OCI-LY3 (cell line): Measurements from ENCODE around the gene PLP2.

Experiments
- H2AFZ ChIP-seq: fragments of 200-600, 300-600 bp; shearing (Covaris generic); 2 replicates; pipeline ENCODE4 v1.6.0; 2014; ENCODE audit warnings: antibody characterized with exemption, low read depth, low read length
- H3K27ac ChIP-seq: fragments of 200-600, 300-600 bp; sonication (generic); 2 replicates; pipeline ENCODE4 v1.5.1; 2014; ENCODE audit warnings: mild to moderate bottlenecking, low read length, moderate library complexity, mixed read lengths
- H3K27me3 ChIP-seq: fragments of 200-600, 300-600 bp; sonication (generic); 2 replicates; pipeline ENCODE4 v1.6.1; 2014; ENCODE audit warnings: low read depth, low read length, mixed read lengths
- H3K36me3 ChIP-seq: fragments of 200-600, 300-600 bp; sonication (generic); replicated peaks from 2 replicates; pipeline ENCODE3; 2014; ENCODE audit warnings: low read depth, low read length, mixed read lengths
- H3K4me1 ChIP-seq: fragments of 300-600, 200-600 bp; sonication (generic); 2 replicates; pipeline ENCODE4 v1.6.1; 2014; ENCODE audit warnings: low read length, mixed read lengths
- H3K4me2 ChIP-seq: fragments of 200-600, 300-600 bp; sonication (generic); 2 replicates; pipeline ENCODE4 v1.6.1; 2014; ENCODE audit warnings: low read length, mixed read lengths
- H3K4me3 ChIP-seq: fragments of 300-600, 200-600 bp; sonication (generic); 2 replicates; pipeline ENCODE4 v1.5.1; 2014; ENCODE audit warnings: antibody characterized with exemption, mild to moderate bottlenecking, low read length, moderate library complexity
- H3K79me2 ChIP-seq: fragments of 300-600, 200-600 bp; shearing (Covaris generic); 2 replicates; pipeline ENCODE4 v1.6.1; 2014; ENCODE audit warnings: mild to moderate bottlenecking, low read length, mixed read lengths
- H3K9ac ChIP-seq: fragments of 300-600, 200-600 bp; shearing (Covaris generic); 2 replicates; pipeline ENCODE4 v1.6.0; 2014; ENCODE audit warnings: mild to moderate bottlenecking, low read length, moderate library complexity
- H3K9me3 ChIP-seq: fragments of 200-600, 300-600 bp; shearing (Covaris generic); 2 replicates; pipeline ENCODE4 v1.6.1; 2014; ENCODE audit warnings: low read length, mixed read lengths; ENCODE audit not compliant: insufficient read depth
- H4K20me1 ChIP-seq: fragments of 200-600, 300-600 bp; sonication (generic); 2 replicates; pipeline ENCODE4 v1.6.1; 2016; ENCODE audit warnings: low read length, mixed read lengths; ENCODE audit not compliant: insufficient read depth
- EZH2phosphoT487 ChIP-seq: fragments of 200-600 bp; shearing (Covaris generic); IDR thresholded peaks from 2 replicates; pipeline ENCODE4 v1.6.1; 2018; ENCODE audit warnings: antibody characterized with exemption, mixed run types, low read depth
- TF ChIP-seq, protein P1 (sequence below): fragments of 200-600, 300-600 bp; sonication (generic); IDR thresholded peaks from 2 replicates; pipeline ENCODE4 v1.5.1; 2014; ENCODE audit warnings: antibody characterized with exemption, low read length, low read depth

Gene PLP2

DNA sequence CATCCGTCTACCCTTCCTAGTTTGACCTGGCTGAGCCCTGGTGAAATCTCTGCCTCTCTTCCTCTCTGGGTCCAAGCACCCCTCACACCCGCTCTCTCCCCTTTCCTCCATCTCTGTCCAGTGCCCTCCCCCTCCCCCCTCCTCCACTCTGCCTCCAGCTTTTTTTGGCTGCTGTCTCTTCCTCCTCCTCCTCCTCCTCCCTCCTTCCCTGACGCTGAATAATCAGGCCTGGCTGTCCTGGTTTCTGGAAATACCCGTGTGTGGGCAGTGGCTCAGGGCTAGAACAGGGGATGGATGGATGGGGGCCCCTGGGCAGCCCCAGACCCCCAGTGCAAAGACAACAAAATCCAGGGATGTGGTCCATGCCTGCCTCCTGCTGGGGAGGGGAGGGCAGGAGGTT, 33.0 kb downstream of the PLP2 start:
- no peak overlapping the region for H3K4me3 ChIP-seq
- H3K27ac ChIP-seq: no peak overlapping the region
- H3K4me2 ChIP-seq: no peak overlapping the region
- H2AFZ ChIP-seq: no peak overlapping the region
- H3K4me1 ChIP-seq: peaks cover 12% of the 10 kb centered on the region
- no peaks in the 10 kb centered on the region for H3K27me3 ChIP-seq
- H3K79me2 ChIP-seq: no peaks in the 10 kb centered on the region
- H3K9me3 ChIP-seq: no peaks in the 10 kb centered on the region
- no peaks in the 10 kb centered on the region for H3K36me3 ChIP-seq
- H4K20me1 ChIP-seq: no peaks in the 10 kb centered on the region
- H3K9ac ChIP-seq: no peak overlapping the region
- no peak for TF ChIP-seq EZH2phosphoT487
- TF ChIP-seq, protein P1, sequence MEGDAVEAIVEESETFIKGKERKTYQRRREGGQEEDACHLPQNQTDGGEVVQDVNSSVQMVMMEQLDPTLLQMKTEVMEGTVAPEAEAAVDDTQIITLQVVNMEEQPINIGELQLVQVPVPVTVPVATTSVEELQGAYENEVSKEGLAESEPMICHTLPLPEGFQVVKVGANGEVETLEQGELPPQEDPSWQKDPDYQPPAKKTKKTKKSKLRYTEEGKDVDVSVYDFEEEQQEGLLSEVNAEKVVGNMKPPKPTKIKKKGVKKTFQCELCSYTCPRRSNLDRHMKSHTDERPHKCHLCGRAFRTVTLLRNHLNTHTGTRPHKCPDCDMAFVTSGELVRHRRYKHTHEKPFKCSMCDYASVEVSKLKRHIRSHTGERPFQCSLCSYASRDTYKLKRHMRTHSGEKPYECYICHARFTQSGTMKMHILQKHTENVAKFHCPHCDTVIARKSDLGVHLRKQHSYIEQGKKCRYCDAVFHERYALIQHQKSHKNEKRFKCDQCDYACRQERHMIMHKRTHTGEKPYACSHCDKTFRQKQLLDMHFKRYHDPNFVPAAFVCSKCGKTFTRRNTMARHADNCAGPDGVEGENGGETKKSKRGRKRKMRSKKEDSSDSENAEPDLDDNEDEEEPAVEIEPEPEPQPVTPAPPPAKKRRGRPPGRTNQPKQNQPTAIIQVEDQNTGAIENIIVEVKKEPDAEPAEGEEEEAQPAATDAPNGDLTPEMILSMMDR: no peak

- Histone ChIP-seq H3K4me1 (peaks cover 12% of the 10 kb centered on the region), H3K9me3 (no peaks in the 10 kb centered on the region), H3K4me2 (no peak overlapping the region), H4K20me1 (no peaks in the 10 kb centered on the region), H3K27ac (no peak overlapping the region), H3K36me3 (no peaks in the 10 kb centered on the region), H3K4me3 (no peak overlapping the region), H3K79me2 (no peaks in the 10 kb centered on the region), H2AFZ (no peak overlapping the region), H3K27me3 (no peaks in the 10 kb centered on the region), H3K9ac (no peak overlapping the region)
- TF ChIP-seq, protein P1: no peak
- TF ChIP-seq EZH2phosphoT487: no peak
These were observed 33.7 kb downstream of the PLP2 start for GRCh38 chrX:49205443-49205842.

GRCh38 chrX:49206543-49206942, 34.8 kb downstream of the PLP2 start:
- TF ChIP-seq, protein P1: no peak
- TF ChIP-seq EZH2phosphoT487: no peak
- Histone ChIP-seq H4K20me1 (no peaks in the 10 kb centered on the region), H3K4me3 (no peak overlapping the region), H3K36me3 (no peaks in the 10 kb centered on the region), H3K4me1 (peaks cover 7% of the 10 kb centered on the region), H3K27me3 (no peaks in the 10 kb centered on the region), H3K9ac (no peak overlapping the region), H3K9me3 (no peaks in the 10 kb centered on the region), H3K79me2 (no peaks in the 10 kb centered on the region), H3K27ac (no peak overlapping the region), H3K4me2 (no peak overlapping the region), H2AFZ (no peak overlapping the region)

DNA sequence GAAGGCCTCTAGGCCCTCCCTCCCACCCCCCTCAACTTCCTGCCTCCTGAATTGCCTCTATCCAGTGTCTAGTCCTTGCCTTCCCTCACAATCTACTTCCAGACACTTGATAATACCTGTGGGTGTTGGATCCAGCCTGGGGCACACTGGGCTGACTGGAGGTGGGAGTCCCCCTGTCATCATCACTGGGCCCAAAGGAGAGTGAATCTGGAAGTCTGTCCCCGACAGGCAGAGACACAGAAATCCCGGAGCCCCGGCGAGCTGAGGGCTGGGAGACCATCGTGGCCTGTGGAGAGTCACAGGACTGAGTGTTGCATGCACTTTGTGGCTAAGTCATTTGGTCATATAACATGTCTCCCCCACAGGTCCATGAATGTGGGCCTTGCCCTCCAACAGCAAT, 36.7 kb downstream of the PLP2 start:
- no peaks in the 10 kb centered on the region for H3K79me2 ChIP-seq
- TF ChIP-seq, protein P1: no peak
- TF ChIP-seq EZH2phosphoT487: no peak
- no peak overlapping the region for H3K4me3 ChIP-seq
- H3K9me3 ChIP-seq: no peaks in the 10 kb centered on the region
- peaks cover 7% of the 10 kb centered on the region for H3K4me1 ChIP-seq
- no peak overlapping the region for H3K4me2 ChIP-seq
- no peak overlapping the region for H3K9ac ChIP-seq
- no peak overlapping the region for H2AFZ ChIP-seq
- no peaks in the 10 kb centered on the region for H3K36me3 ChIP-seq
- H3K27me3 ChIP-seq: no peaks in the 10 kb centered on the region
- H4K20me1 ChIP-seq: no peaks in the 10 kb centered on the region
- H3K27ac ChIP-seq: no peak overlapping the region
